GM19455 (cell line): ENCODE measurements around the gene PROZ.

Experiments used
- ATAC-seq: cut with Tn5 transposase; IDR thresholded peaks from one replicate; pipeline ENCODE4 v1.9.1; 2021; ENCODE audit not compliant: unreplicated experiment

PROZ gene

GRCh38 chr13:113176280-113176679 lies 17.8 kb downstream of the PROZ start:
- ATAC-seq = no peak

GRCh38 chr13:113176822-113177221 lies 18.4 kb downstream of the PROZ start:
- ATAC-seq = no peak

- ATAC-seq = no peak
These were observed 19.8 kb downstream of the PROZ start for GRCh38 chr13:113178070-113178895.

- no peak for ATAC-seq
These were observed 20.4 kb downstream of the PROZ start for GRCh38 chr13:113178896-113179167.

- ATAC-seq = no peak
These were observed 21.2 kb downstream of the PROZ start for GRCh38 chr13:113179374-113180230.

GRCh38 chr13:113182046-113182445 lies 23.6 kb downstream of the PROZ start:
- ATAC-seq = no peak

GRCh38 chr13:113183450-113184129 lies 25.1 kb downstream of the PROZ start:
- ATAC-seq = no peak

- no peak for ATAC-seq
These were observed 26.4 kb downstream of the PROZ start for GRCh38 chr13:113184568-113185440.

GRCh38 chr13:113186061-113186900 lies 27.8 kb downstream of the PROZ start:
- ATAC-seq = peak; percentile 82

- no peak for ATAC-seq
These were observed 28.8 kb downstream of the PROZ start for GRCh38 chr13:113187263-113187669.

GRCh38 chr13:113187883-113188665 lies 29.6 kb downstream of the PROZ start:
- ATAC-seq = no peak

GRCh38 chr13:113190181-113190580 lies 31.7 kb downstream of the PROZ start:
- ATAC-seq = no peak

GRCh38 chr13:113192279-113192678 lies 33.8 kb downstream of the PROZ start:
- no peak for ATAC-seq

GRCh38 chr13:113192902-113193301 lies 34.5 kb downstream of the PROZ start:
- ATAC-seq = no peak

GRCh38 chr13:113195360-113195759 lies 36.9 kb downstream of the PROZ start:
- ATAC-seq = no peak

- ATAC-seq = no peak
These were observed 38.7 kb downstream of the PROZ start for GRCh38 chr13:113196970-113197737.

- ATAC-seq = no peak
These were observed 43.4 kb downstream of the PROZ start for GRCh38 chr13:113201815-113202214.

GRCh38 chr13:113202912-113203311 lies 44.5 kb downstream of the PROZ start:
- no peak for ATAC-seq
